HEK293 (cell line): Measurements from ENCODE around the gene ESCO1.

Experiments used
- HOXA7 ChIP-seq: sonication (generic); formaldehyde crosslinking; IDR thresholded peaks from 2 replicates; pipeline ENCODE4 v1.8.1; 2022; ENCODE audit warnings: missing genetic modification reagents, borderline replicate concordance
- YY1 ChIP-seq: fragments of 450-650 bp; formaldehyde crosslinking; IDR thresholded peaks from 2 replicates; pipeline ENCODE4 v1.5.1; 2018; ENCODE audit warnings: missing biosample characterization, missing genetic modification characterization
- ZNF148 ChIP-seq: fragments of 450-650 bp; formaldehyde crosslinking; IDR thresholded peaks from 2 replicates; pipeline ENCODE4 v1.5.0; 2017; ENCODE audit warnings: missing biosample characterization, missing genetic modification characterization, borderline replicate concordance
- ZNF175 ChIP-seq: fragments of 450-650 bp; formaldehyde crosslinking; IDR thresholded peaks from 2 replicates; pipeline ENCODE4 v1.5.1; 2016; ENCODE audit warnings: missing biosample characterization, missing genetic modification characterization
- ZNF324 ChIP-seq: fragments of 450-650 bp; formaldehyde crosslinking; IDR thresholded peaks from 2 replicates; pipeline ENCODE4 v1.5.1; 2016; ENCODE audit warnings: missing biosample characterization, missing genetic modification characterization
- ZNF335 ChIP-seq: fragments of 450-650 bp; formaldehyde crosslinking; conservative IDR thresholded peaks from 2 replicates; pipeline ENCODE4 v1.5.1; 2016; ENCODE audit warnings: missing biosample characterization, missing genetic modification characterization
- ZSCAN30 ChIP-seq: fragments of 450-650 bp; IDR thresholded peaks from 2 replicates; pipeline ENCODE4 v1.5.1; 2018; ENCODE audit warnings: missing biosample characterization, mild to moderate bottlenecking, missing genetic modification characterization, moderate library complexity
- TF ChIP-seq, protein P1 (sequence below): fragments of 450-650 bp; formaldehyde crosslinking; IDR thresholded peaks from 2 replicates; pipeline ENCODE4 v1.5.1; 2016; ENCODE audit warnings: missing biosample characterization, missing genetic modification characterization
- TF ChIP-seq, protein P2 (sequence below): fragments of 450-650 bp; formaldehyde crosslinking; IDR thresholded peaks from 2 replicates; pipeline ENCODE4 v1.5.1; 2016; ENCODE audit warnings: missing biosample characterization, missing genetic modification characterization

- no peak for TF ChIP-seq ZNF175 (tag by site-specific recombination)
- TF ChIP-seq YY1 (tag by site-specific recombination) = no peak
- TF ChIP-seq ZNF148 (tag by site-specific recombination) = no peak
- TF ChIP-seq, protein P1, sequence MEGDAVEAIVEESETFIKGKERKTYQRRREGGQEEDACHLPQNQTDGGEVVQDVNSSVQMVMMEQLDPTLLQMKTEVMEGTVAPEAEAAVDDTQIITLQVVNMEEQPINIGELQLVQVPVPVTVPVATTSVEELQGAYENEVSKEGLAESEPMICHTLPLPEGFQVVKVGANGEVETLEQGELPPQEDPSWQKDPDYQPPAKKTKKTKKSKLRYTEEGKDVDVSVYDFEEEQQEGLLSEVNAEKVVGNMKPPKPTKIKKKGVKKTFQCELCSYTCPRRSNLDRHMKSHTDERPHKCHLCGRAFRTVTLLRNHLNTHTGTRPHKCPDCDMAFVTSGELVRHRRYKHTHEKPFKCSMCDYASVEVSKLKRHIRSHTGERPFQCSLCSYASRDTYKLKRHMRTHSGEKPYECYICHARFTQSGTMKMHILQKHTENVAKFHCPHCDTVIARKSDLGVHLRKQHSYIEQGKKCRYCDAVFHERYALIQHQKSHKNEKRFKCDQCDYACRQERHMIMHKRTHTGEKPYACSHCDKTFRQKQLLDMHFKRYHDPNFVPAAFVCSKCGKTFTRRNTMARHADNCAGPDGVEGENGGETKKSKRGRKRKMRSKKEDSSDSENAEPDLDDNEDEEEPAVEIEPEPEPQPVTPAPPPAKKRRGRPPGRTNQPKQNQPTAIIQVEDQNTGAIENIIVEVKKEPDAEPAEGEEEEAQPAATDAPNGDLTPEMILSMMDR (tag by site-specific recombination) = no peak
- no peak for TF ChIP-seq HOXA7 (CRISPR knock-in tag)
- no peak for TF ChIP-seq ZNF324 (tag by site-specific recombination)
- TF ChIP-seq ZSCAN30 = no peak
- no peak for TF ChIP-seq ZNF335 (tag by site-specific recombination)
- TF ChIP-seq, protein P2, sequence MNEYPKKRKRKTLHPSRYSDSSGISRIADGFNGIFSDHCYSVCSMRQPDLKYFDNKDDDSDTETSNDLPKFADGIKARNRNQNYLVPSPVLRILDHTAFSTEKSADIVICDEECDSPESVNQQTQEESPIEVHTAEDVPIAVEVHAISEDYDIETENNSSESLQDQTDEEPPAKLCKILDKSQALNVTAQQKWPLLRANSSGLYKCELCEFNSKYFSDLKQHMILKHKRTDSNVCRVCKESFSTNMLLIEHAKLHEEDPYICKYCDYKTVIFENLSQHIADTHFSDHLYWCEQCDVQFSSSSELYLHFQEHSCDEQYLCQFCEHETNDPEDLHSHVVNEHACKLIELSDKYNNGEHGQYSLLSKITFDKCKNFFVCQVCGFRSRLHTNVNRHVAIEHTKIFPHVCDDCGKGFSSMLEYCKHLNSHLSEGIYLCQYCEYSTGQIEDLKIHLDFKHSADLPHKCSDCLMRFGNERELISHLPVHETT = no peak
Measured at GRCh38 chr18:21557607-21558253, 42.8 kb downstream of the ESCO1 start.
